K562 (cell line): Measurements from ENCODE around the gene WT1. TPM values are rescaled to one million over a fixed set of nuclear protein-coding genes. Genes with fewer than 3 reads are reported as not detected.

Source experiments
- ATAC-seq: fragments of 200-7000 bp; cut with Tn5 transposase; 3 replicates; pipeline ENCODE4 v1.9.1; 2020; ENCODE audit warnings: moderate library complexity
- BruUV-seq: library from RNA; stranded (reverse); fragments of 400-500 nt; replicated peaks from 2 replicates; lab custom pipeline; 2021; lab: Mats Ljungman, UMichigan
- CTCF ChIA-PET: fragments of 300-600 bp; formaldehyde crosslinking; extraction: SDS; loops from one replicate; lab custom pipeline; 2021; ENCODE audit warnings: low intra/inter-chr PET ratio; lab: Yijun Ruan, JAX
- POLR2A ChIA-PET: fragments of 300-600, 350-650 bp; sonication (Branson Sonifier 250); formaldehyde crosslinking; extraction: SDS; loops from one replicate; lab custom pipeline; 2021; ENCODE audit warnings: antibody characterized with exemption, inconsistent platforms; lab: Yijun Ruan, JAX
- DNase-seq, 4 experiments: peaks; one replicate each; pipeline versions ENCODE4 v3.0.0 to v3.0.0-alpha.2; 2011 to 2018; ENCODE audit warnings: low spot score in 3 of 4, mixed read lengths in 3 of 4; ENCODE audit errors: extremely low read depth in 1 of 4
- FAIRE-seq: peaks from 2 replicates; lab custom pipeline; 2011; peaks lifted over from hg19 to GRCh38; lab: Jason Lieb, UNC
- H2AFZ ChIP-seq: 2 replicates; pipeline ENCODE4 v1.6.0; 2011; ENCODE audit warnings: low read depth, low read length, control low read depth, inconsistent platforms
- H3K27ac ChIP-seq: fragments of 200-600 bp; 3 replicates; pipeline ENCODE4 v1.8.0; 2011; ENCODE audit warnings: low read depth, mild to moderate bottlenecking, control low read depth, inconsistent platforms, low read length, moderate library complexity, mixed read lengths; ENCODE audit errors: extremely low read depth
- H3K27me3 ChIP-seq, 2 experiments: fragments of 300-600 bp in 1 of 2; 2 replicates in 1 of 2; 3 replicates in 1 of 2; pipeline versions ENCODE4 v1.6.0 to v1.8.0; 2011; ENCODE audit warnings: inconsistent platforms in 2 of 2, low read length in 2 of 2, mild to moderate bottlenecking in 1 of 2, mixed read lengths in 1 of 2, moderate library complexity in 1 of 2; ENCODE audit not compliant: control insufficient read depth in 2 of 2, insufficient read depth in 2 of 2
- H3K36me3 ChIP-seq: fragments of 300-600 bp; 3 replicates; pipeline ENCODE4 v1.8.0; 2011; ENCODE audit warnings: mild to moderate bottlenecking, low read length, inconsistent platforms; ENCODE audit not compliant: control insufficient read depth, insufficient read depth
- H3K4me1 ChIP-seq, 2 experiments: fragments of 200-600 bp in 1 of 2; replicated peaks in 1 of 2; 2 replicates in 1 of 2; 3 replicates in 1 of 2; pipeline versions ENCODE4 v1.5.1 to v1.8.0; 2011; ENCODE audit warnings: inconsistent platforms in 2 of 2, low read length in 2 of 2, mild to moderate bottlenecking in 1 of 2, mixed read lengths in 1 of 2, moderate library complexity in 1 of 2; ENCODE audit not compliant: control insufficient read depth in 2 of 2, insufficient read depth in 2 of 2
- H3K4me2 ChIP-seq: 2 replicates; pipeline ENCODE4 v1.6.1; 2011; ENCODE audit warnings: low read length, control low read depth, inconsistent platforms, mixed read lengths; ENCODE audit not compliant: insufficient read depth
- H3K4me3 ChIP-seq: fragments of 200-600 bp; sonication (generic), shearing (Covaris generic); 2 replicates; pipeline ENCODE4 v1.5.1; 2016; ENCODE audit warnings: control low read depth, inconsistent platforms
- H3K79me2 ChIP-seq: fragments of 200-600 bp; 3 replicates; pipeline ENCODE4 v1.8.0; 2011; ENCODE audit warnings: low read length, inconsistent platforms; ENCODE audit not compliant: control insufficient read depth, insufficient read depth
- H3K9ac ChIP-seq, 2 experiments: 2 replicates each; pipeline versions ENCODE4 v1.6.0 to v1.6.1; 2011; ENCODE audit warnings: low read depth in 2 of 2, low read length in 2 of 2, control low read depth in 1 of 2, inconsistent platforms in 1 of 2, mild to moderate bottlenecking in 1 of 2, mixed read lengths in 1 of 2; ENCODE audit not compliant: insufficient read depth in 1 of 2
- H3K9me1 ChIP-seq: one replicate; pipeline ENCODE4 v1.6.0; 2011; ENCODE audit warnings: inconsistent platforms, mild to moderate bottlenecking, low read length, moderate library complexity; ENCODE audit not compliant: control insufficient read depth, insufficient read depth
- H3K9me3 ChIP-seq: replicated peaks from 2 replicates; pipeline ENCODE4 v1.5.1; 2011; ENCODE audit warnings: low read depth, low read length, inconsistent platforms; ENCODE audit not compliant: control insufficient read depth, insufficient read depth
- H4K20me1 ChIP-seq: replicated peaks from 2 replicates; pipeline ENCODE4 v1.6.1; 2011; ENCODE audit warnings: low read length, inconsistent platforms, mixed read lengths; ENCODE audit not compliant: control insufficient read depth, insufficient read depth
- E2F1 ChIP-seq: sonication (generic); formaldehyde crosslinking; IDR thresholded peaks from 2 replicates; pipeline ENCODE4 v1.8.1; 2023; ENCODE audit warnings: mild to moderate bottlenecking, missing genetic modification reagents, moderate library complexity
- ERF ChIP-seq: fragments of 450-650 bp; formaldehyde crosslinking; IDR thresholded peaks from 2 replicates; pipeline ENCODE4 v1.4.0; 2020; ENCODE audit warnings: mild to moderate bottlenecking, mixed read lengths
- FOXP4 ChIP-seq: sonication (generic); formaldehyde crosslinking; IDR thresholded peaks from 2 replicates; pipeline ENCODE4 v1.8.0; 2022; ENCODE audit warnings: mild to moderate bottlenecking, missing genetic modification reagents, borderline replicate concordance
- MAFF ChIP-seq: IDR thresholded peaks from 2 replicates; pipeline ENCODE4 v1.6.1; 2012; ENCODE audit warnings: low read length, improper control_type of control experiment
- MLX ChIP-seq, 2 experiments: fragments of 450-650 bp in 1 of 2; sonication (generic) in 1 of 2; formaldehyde crosslinking; conservative IDR thresholded peaks; 2 replicates each; pipeline versions ENCODE4 v1.4.0 to v1.8.1; 2020 to 2022; ENCODE audit warnings: mild to moderate bottlenecking in 1 of 2, missing genetic modification reagents in 1 of 2
- MTA1 ChIP-seq: fragments of 450-650 bp; IDR thresholded peaks from 2 replicates; pipeline ENCODE4 v1.6.1; 2017; ENCODE audit warnings: borderline replicate concordance
- NELFE ChIP-seq: IDR thresholded peaks from 2 replicates; pipeline ENCODE4 v1.6.1; 2011; ENCODE audit warnings: mild to moderate bottlenecking; ENCODE audit not compliant: insufficient read depth, insufficient read length
- PHF21A ChIP-seq: fragments of 450-650 bp; IDR thresholded peaks from 2 replicates; pipeline ENCODE4 v1.6.1; 2017; ENCODE audit warnings: low read depth, borderline replicate concordance
- XRCC4 ChIP-seq: IDR thresholded peaks from one replicate; pipeline ENCODE4 v1.6.1; 2011; ENCODE audit not compliant: insufficient read depth, insufficient read length; ENCODE audit errors: extremely low read depth
- ZBTB17 ChIP-seq: fragments of 450-650 bp; formaldehyde crosslinking; IDR thresholded peaks from 2 replicates; pipeline ENCODE4 v1.4.0; 2020; ENCODE audit warnings: mild to moderate bottlenecking
- ZBTB43 ChIP-seq: sonication (generic); formaldehyde crosslinking; IDR thresholded peaks from 2 replicates; pipeline ENCODE4 v1.8.0; 2023; ENCODE audit warnings: mild to moderate bottlenecking, missing genetic modification reagents
- ZFP91 ChIP-seq: sonication (generic); formaldehyde crosslinking; IDR thresholded peaks from 2 replicates; pipeline ENCODE4 v1.8.0; 2022; ENCODE audit warnings: mild to moderate bottlenecking, missing genetic modification reagents
- ZNF740 ChIP-seq, 3 experiments: fragments of 200-800 bp in 1 of 3; sonication (Bioruptor generic) in 1 of 3; sonication (generic) in 1 of 3; formaldehyde crosslinking in 1 of 3; IDR thresholded peaks; 2 replicates each; pipeline versions ENCODE4 v1.6.1 to v1.8.0; 2016 to 2022; ENCODE audit warnings: mild to moderate bottlenecking in 2 of 3, missing compliant biosample characterization in 2 of 3, missing genetic modification characterization in 2 of 3, missing genetic modification reagents in 1 of 3
- WGBS: fragments of 100-300 bp; shearing (Covaris generic); methylation state at CpG from one replicate; pipeline ENCODE4 v1.1.6; 2016; ENCODE audit warnings: low coverage, mixed read lengths; ENCODE audit not compliant: insufficient coverage; ENCODE audit errors: missing lambda C conversion rate; 5-methylcytosine and 5-hydroxymethylcytosine counted together
- in situ Hi-C: fragments of 300-500 bp; cut with MboI; formaldehyde crosslinking; loops from 4 replicates; pipeline ENCODE4 v1.15.0; 2018; ENCODE audit warnings: inconsistent platforms, mixed read lengths
- intact Hi-C: fragments of 100-400 bp; cut with micrococcal nuclease; formaldehyde crosslinking; loops from 2 replicates; pipeline ENCODE4 v1.14.2; 2022
- polyA plus RNA-seq, 8 experiments: library from polyadenylated mRNA; depleted of rRNA in 4 of 8; stranded (reverse) in 5 of 8; unstranded in 3 of 8; fragments of >200 nt; fragmentation: Nextera tagmentation in 2 of 8; fragmentation: Illumina TruSeq in 1 of 8; extraction: Ambion mirVana in 2 of 8; extraction: Trizol in 1 of 8; gene quantifications; 2 replicates each; pipeline versions ENCODE4 v1.2.1 to v1.2.3, GENCODE V29; 2011 to 2014; ENCODE audit warnings: inconsistent platforms in 1 of 8, missing spikeins in 1 of 8
- total RNA-seq, 7 experiments: library from RNA; depleted of rRNA in 6 of 7; stranded (reverse); fragments of >200 nt in 6 of 7; fragmentation: Illumina TruSeq in 2 of 7; extraction: Trizol in 2 of 7; gene quantifications; 2 replicates each; pipeline versions ENCODE4 v1.2.1 to v1.2.3, GENCODE V29; 2011 to 2021; ENCODE audit warnings: low replicate concordance in 1 of 7

WT1 gene
- total and polyA plus RNA-seq, 9 of the 15 experiments (the other 6 are each of a cell fraction or from before 2014, with no cell fraction given) = 7.1 to 33.8 (median 19.4) TPM

- no peak for TF ChIP-seq MLX (CRISPR knock-in tag; conservative IDR thresholded peaks at IDR 0.05)
- TF ChIP-seq ERF = no peak
- no peak for TF ChIP-seq ZBTB43
- no peak for TF ChIP-seq PHF21A
- TF ChIP-seq E2F1 (CRISPR knock-in tag) = no peak
- no peak for TF ChIP-seq XRCC4
- no peak for TF ChIP-seq MAFF
Measured at GRCh38 chr11:32416301-32416700, 19.0 kb downstream of the WT1 start (continued).

GRCh38 chr11:32414925-32415324, 20.4 kb downstream of the WT1 start:
- no peak for FAIRE-seq
- TF ChIP-seq ZNF740 (CRISPR knock-in tag; IDR thresholded peaks at IDR 0.05) (no peak), ZNF740 (tag; IDR thresholded peaks at IDR 0.05) (no peak), ZFP91 (CRISPR knock-in tag) (no peak), MTA1 (no peak), FOXP4 (no peak), ZBTB17 (CRISPR knock-in tag) (no peak), NELFE (no peak)

More at GRCh38 chr11:32414925-32415324, 20.4 kb downstream of the WT1 start:
- in situ Hi-C loops = no loop called here
- DNase-seq (no peak), ATAC-seq (no peak)
- BruUV-seq = no TSS peak
- H3K27ac ChIP-seq = no peak overlapping the region
- H2AFZ ChIP-seq = no peak overlapping the region
- peaks cover 0 to 2% of the 10 kb centered on the region in 2 experiments; a peak in 1 of 5 replicates for H3K4me1 ChIP-seq
- peaks cover 87% of the 10 kb centered on the region for H3K36me3 ChIP-seq
- H3K9me1 ChIP-seq = no peaks in the 10 kb centered on the region
- WGBS = 94% methylated on average over 2 of the region's 2 CpGs
- no peaks in the 10 kb centered on the region for H3K9me3 ChIP-seq
- H3K9ac ChIP-seq = no peak overlapping the region
- ChIA-PET POLR2A (no interaction called here), CTCF (no interaction called here)
- intact Hi-C loops = no loop called here
- peaks cover 14% of the 10 kb centered on the region for H3K79me2 ChIP-seq
- H4K20me1 ChIP-seq = no peaks in the 10 kb centered on the region
- no peak overlapping the region for H3K4me3 ChIP-seq
- no peak overlapping the region for H3K4me2 ChIP-seq
- H3K27me3 ChIP-seq = no peaks in the 10 kb centered on the region
